Activated T-cell treated with anti-CD3 and anti-CD28 coated beads, Interleukin-2, amount 50 U/mL, for 72 hours (primary cell): Measurements from ENCODE around the gene MAP3K7CL. TPM values are rescaled to one million over a fixed set of nuclear protein-coding genes. Genes with fewer than 3 reads are reported as not detected.
"Not testable (repeated sequence)": the region's sequence is repeated elsewhere in the genome, so short reads cannot be mapped to it uniquely, and the experiment has no call there.

Experiments used
- ATAC-seq, 2 donors: fragments of 150-1000 bp; cut with Tn5 transposase; replicated peaks in 1 of 2; 2 replicates each; pipeline ENCODE4 v1.10.0; 2021; ENCODE audit warnings: moderate library complexity in 2 of 2, mild to moderate bottlenecking in 1 of 2
- DNase-seq, 2 donors: peaks; one replicate each; pipeline ENCODE4 v3.0.0; 2021 to 2022; ENCODE audit warnings: mixed read lengths in 1 of 2
- H3K27ac Mint-ChIP-seq: one replicate; pipeline ENCODE4 v1.8.0; 2022; ENCODE audit warnings: mild to moderate bottlenecking, moderate library complexity, mixed read lengths
- H3K27me3 Mint-ChIP-seq: one replicate; pipeline ENCODE4 v1.8.0; 2022; ENCODE audit warnings: low read depth, mixed read lengths
- H3K36me3 Mint-ChIP-seq, 2 donors: one replicate each; pipeline ENCODE4 v1.8.0; 2022; ENCODE audit warnings: mixed read lengths in 2 of 2, mild to moderate bottlenecking in 1 of 2; ENCODE audit not compliant: insufficient read depth in 2 of 2
- H3K4me1 Mint-ChIP-seq: one replicate; pipeline ENCODE4 v1.8.0; 2022; ENCODE audit warnings: low read depth, mixed read lengths
- H3K4me3 Mint-ChIP-seq, 2 donors: one replicate each; pipeline ENCODE4 v1.8.0; 2022; ENCODE audit warnings: mild to moderate bottlenecking in 2 of 2, mixed read lengths in 2 of 2, moderate library complexity in 2 of 2
- H3K9me3 Mint-ChIP-seq, 2 donors: one replicate each; pipeline ENCODE4 v1.8.0; 2022; ENCODE audit warnings: mixed read lengths in 2 of 2
- total RNA-seq, 2 donors: library from RNA; stranded (reverse); gene quantifications; one replicate each; pipeline ENCODE4 v1.2.3, GENCODE V29; 2022

MAP3K7CL gene
- total RNA-seq, 2 donors from 2014 or later = 9.6 to 10.3 TPM

DNA sequence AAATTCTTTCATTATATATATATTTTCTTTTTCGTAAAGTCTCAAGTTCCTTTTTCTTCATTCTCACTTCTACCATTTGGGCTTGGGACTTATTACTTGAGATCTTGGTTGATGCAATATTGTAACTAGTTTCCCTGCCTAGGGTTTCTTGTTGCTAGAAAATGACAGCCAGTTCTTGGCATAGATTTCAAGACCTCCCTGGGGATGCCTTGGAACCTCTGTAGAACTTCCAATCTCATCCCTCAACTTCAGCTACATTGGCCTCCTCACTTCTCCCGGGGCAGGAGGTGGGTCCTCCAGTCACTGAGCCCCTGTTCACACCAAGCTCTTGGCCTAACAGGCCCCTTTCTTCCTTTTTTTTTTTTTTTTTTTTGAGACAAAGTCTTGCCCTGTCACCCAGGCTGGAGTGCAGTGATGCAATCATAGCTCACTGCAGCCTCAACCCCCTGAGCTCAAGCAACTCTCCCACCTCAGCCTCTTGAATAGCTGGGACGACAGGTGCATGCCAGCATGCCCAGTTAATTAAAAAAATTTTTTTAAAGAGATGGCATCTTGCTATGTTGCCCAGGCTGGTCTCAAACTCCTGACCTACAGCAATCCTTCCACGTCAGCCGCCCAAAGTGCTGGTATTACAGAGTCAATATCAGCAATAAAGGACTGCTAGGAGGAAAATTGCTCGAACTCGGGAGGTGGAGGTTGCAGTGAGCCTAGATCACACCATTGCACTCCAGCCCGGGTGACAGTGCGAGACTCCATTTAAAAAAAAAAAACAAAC is 33.1 kb downstream of the MAP3K7CL start:
- Mint-ChIP-seq H3K9me3 (no peaks in the 10 kb centered on the region), H3K27ac (no peak overlapping the region), H3K4me3 (no peak overlapping the region), H3K36me3 (no peaks in the 10 kb centered on the region), H3K4me1 (no peaks in the 10 kb centered on the region), H3K27me3 (no peaks in the 10 kb centered on the region)
- no peak for DNase-seq
- ATAC-seq = no peak

DNA sequence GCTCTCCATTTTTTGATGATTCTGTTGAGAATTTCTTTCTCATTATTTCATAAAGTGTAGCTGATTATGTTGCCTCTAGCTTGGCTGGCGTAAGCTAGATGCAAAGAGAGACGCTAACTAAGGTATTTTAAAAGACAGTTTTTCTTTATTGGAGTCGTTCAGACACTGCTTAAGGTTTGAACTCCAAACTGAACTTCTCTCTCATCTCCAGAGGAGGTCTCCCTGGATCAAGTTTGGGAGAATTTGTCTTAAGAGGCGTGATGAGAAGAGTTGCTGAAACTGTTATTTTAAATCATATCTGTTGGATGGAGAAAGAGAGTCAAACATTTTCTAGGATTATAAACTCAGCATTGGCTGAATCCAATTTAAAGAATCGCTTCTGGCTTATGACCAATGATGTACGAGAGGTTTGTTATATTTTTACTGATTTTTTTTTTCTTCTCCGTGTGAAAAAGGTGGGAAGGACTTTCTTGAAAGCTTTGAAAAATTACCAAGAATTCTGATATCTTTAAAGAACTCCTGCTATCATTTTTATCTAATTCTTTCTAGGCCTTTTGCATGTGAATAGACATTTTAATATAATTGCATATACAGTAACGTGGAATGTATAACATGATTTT is 34.0 kb downstream of the MAP3K7CL start:
- DNase-seq (no peak), ATAC-seq (peak in 1 of 2 donors; percentile 45)
- Mint-ChIP-seq H3K4me1 (no peaks in the 10 kb centered on the region), H3K27me3 (no peaks in the 10 kb centered on the region), H3K9me3 (no peaks in the 10 kb centered on the region), H3K4me3 (no peak overlapping the region), H3K36me3 (no peaks in the 10 kb centered on the region), H3K27ac (peak overlapping the region; percentile 26)

DNA sequence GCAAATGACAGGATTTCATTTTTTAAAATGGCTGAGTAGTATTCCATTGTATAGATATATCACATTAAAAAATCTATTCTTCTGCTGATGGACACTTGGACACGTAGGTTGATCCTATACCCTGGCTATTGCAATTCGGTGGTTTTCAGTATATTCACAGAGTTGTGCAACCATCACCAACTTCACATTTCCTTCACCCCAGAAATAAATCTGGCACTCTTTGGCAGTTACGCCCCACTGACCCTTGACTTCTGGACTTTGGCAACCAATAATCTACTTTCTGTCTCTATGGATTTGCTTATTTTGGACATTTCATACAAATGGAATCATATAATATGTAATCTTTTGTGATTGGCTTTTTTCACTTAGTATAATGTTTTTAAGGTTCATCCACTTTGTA is 35.9 kb downstream of the MAP3K7CL start:
- Mint-ChIP-seq H3K27ac (no peak overlapping the region), H3K9me3 (no peaks in the 10 kb centered on the region), H3K27me3 (no peaks in the 10 kb centered on the region), H3K4me3 (no peak overlapping the region), H3K4me1 (peaks cover 4% of the 10 kb centered on the region), H3K36me3 (no peaks in the 10 kb centered on the region)
- ATAC-seq (no peak), DNase-seq (no peak)

GRCh38 chr21:29166853-29167252 is 36.4 kb downstream of the MAP3K7CL start:
- Mint-ChIP-seq H3K4me3 (no peak overlapping the region), H3K27me3 (no peaks in the 10 kb centered on the region)
- DNase-seq = no peak

DNA sequence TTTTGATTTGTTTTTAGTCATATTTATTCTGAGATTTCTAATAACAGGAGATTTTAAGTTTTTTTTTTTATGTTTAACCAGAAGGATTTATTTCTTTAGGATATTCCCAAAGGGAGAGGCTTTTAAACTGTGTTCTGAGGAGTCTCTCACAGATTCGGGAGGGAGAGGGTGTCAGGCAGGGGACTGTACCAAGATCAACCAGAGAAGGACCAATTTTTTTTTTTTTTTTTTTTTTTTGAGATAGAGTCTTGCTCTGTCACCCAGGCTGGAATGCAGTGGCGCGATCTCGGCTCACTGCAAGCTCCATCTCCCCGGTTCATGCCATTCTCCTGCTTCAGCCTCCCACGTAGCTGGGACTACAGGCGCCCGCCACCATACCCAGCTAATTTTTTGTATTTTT is 37.0 kb downstream of the MAP3K7CL start:
- H3K36me3 Mint-ChIP-seq, DNase-seq, H3K27ac Mint-ChIP-seq, H3K27me3 Mint-ChIP-seq, H3K4me1 Mint-ChIP-seq, H3K4me3 Mint-ChIP-seq, ATAC-seq, H3K9me3 Mint-ChIP-seq: not testable (repeated sequence)

More at GRCh38 chr21:29166853-29167252, 36.4 kb downstream of the MAP3K7CL start:
- Mint-ChIP-seq H3K9me3 (no peaks in the 10 kb centered on the region), H3K27ac (no peak overlapping the region), H3K36me3 (no peaks in the 10 kb centered on the region), H3K4me1 (peaks cover 4% of the 10 kb centered on the region)
- ATAC-seq = no peak

GRCh38 chr21:29168891-29169315 is 38.5 kb downstream of the MAP3K7CL start:
- DNase-seq (no peak), ATAC-seq (no peak)
- H3K36me3 Mint-ChIP-seq = no peaks in the 10 kb centered on the region
- H3K4me1 Mint-ChIP-seq = peaks cover 4% of the 10 kb centered on the region
- no peaks in the 10 kb centered on the region for H3K9me3 Mint-ChIP-seq
- no peak overlapping the region for H3K4me3 Mint-ChIP-seq
- H3K27me3 Mint-ChIP-seq = no peaks in the 10 kb centered on the region
- H3K27ac Mint-ChIP-seq = no peak overlapping the region

DNA sequence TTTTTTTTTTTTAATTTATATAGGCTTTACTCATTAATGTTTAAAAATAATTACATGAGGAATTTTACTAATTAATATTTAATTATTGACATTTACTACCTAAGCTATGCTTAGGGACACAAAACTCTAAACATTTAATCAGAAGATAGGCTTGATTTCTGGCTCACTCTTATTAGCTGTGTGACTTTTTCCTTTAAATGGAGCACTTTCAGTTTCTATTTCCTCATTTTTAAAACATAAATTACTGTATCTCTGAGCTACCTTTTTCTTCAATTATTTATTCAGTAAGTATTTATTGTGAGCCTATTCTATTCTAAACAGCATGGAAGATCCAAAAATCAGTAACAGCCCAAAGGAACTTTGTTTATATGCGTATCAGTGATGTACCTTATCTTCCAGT is 40.5 kb downstream of the MAP3K7CL start:
- Mint-ChIP-seq H3K27me3 (no peaks in the 10 kb centered on the region), H3K36me3 (no peaks in the 10 kb centered on the region), H3K9me3 (no peaks in the 10 kb centered on the region), H3K4me3 (no peak overlapping the region), H3K4me1 (peaks cover 4% of the 10 kb centered on the region), H3K27ac (no peak overlapping the region)
- ATAC-seq (no peak), DNase-seq (no peak)

GRCh38 chr21:29172282-29172681 is 41.8 kb downstream of the MAP3K7CL start:
- Mint-ChIP-seq H3K36me3 (no peaks in the 10 kb centered on the region), H3K4me3 (no peak overlapping the region), H3K27me3 (no peaks in the 10 kb centered on the region), H3K9me3 (no peaks in the 10 kb centered on the region), H3K4me1 (peaks cover 4% of the 10 kb centered on the region), H3K27ac (no peak overlapping the region)
- DNase-seq (no peak), ATAC-seq (no peak)

DNA sequence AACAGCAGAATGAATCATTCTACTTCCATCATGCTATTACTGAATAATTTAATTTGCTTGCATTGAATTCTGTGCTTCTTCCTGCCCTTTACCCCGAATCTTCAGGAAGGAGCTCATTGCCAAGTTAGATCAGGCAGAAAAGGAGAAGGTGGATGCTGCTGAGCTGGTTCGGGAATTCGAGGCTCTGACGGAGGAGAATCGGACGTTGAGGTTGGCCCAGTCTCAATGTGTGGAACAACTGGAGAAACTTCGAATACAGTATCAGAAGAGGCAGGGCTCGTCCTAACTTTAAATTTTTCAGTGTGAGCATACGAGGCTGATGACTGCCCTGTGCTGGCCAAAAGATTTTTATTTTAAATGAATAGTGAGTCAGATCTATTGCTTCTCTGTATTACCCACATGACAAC is 44.2 kb downstream of the MAP3K7CL start:
- no peaks in the 10 kb centered on the region for H3K27me3 Mint-ChIP-seq
- no peak for ATAC-seq

GRCh38 chr21:29175408-29176134 is 45.1 kb downstream of the MAP3K7CL start:
- Mint-ChIP-seq H3K36me3 (no peaks in the 10 kb centered on the region), H3K27me3 (no peaks in the 10 kb centered on the region), H3K4me3 (no peak overlapping the region), H3K9me3 (no peaks in the 10 kb centered on the region), H3K4me1 (peaks cover 14% of the 10 kb centered on the region), H3K27ac (peak overlapping the region; percentile 44)
- DNase-seq (no peak), ATAC-seq (no peak)

More for the DNA sequence above, 44.2 kb downstream of the MAP3K7CL start:
- no peak overlapping the region for H3K4me3 Mint-ChIP-seq
- no peak overlapping the region for H3K27ac Mint-ChIP-seq
- no peaks in the 10 kb centered on the region for H3K9me3 Mint-ChIP-seq
- peaks cover 13% of the 10 kb centered on the region for H3K4me1 Mint-ChIP-seq
- no peaks in the 10 kb centered on the region for H3K36me3 Mint-ChIP-seq
- DNase-seq = no peak

DNA sequence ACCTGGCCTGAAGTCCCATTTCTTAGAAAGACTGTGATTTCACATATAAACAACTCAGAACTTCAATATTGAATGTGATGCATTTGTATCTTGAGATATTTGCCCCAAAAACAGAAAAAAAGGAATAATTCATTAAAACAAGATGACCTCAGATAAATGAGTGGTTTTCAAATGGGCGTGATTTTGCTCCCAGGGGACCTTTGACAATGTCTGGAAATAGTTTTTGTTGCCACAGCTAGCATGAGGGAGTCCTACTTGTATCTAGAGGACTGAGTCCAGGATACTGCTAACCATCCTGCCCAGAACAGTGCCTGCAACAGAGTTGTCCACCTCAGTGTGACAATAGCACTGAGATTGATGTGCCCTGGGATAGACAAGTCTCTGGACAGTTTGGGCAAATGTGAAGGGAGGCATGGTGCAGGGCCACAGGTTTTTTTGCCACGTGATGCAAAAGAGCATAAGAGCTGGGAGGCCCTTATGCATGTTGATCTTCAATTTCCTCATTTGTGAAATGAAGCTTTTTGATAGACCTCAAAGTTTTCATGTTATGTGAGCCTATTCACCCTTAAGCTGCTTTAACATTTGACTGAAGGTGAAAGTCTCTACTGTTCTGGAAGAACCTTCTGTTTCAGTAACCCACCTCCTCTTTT is 46.2 kb downstream of the MAP3K7CL start:
- H3K4me1 Mint-ChIP-seq = peaks cover 13% of the 10 kb centered on the region
- no peak for DNase-seq
- H3K27ac Mint-ChIP-seq = no peak overlapping the region
- H3K4me3 Mint-ChIP-seq = no peak overlapping the region
- H3K27me3 Mint-ChIP-seq = no peaks in the 10 kb centered on the region
- no peak for ATAC-seq
- H3K9me3 Mint-ChIP-seq = no peaks in the 10 kb centered on the region
- no peaks in the 10 kb centered on the region for H3K36me3 Mint-ChIP-seq

- DNase-seq (no peak), ATAC-seq (no peak)
- Mint-ChIP-seq H3K36me3 (peaks cover 0 to under 1% of the 10 kb centered on the region in 2 donors), H3K4me1 (peaks cover 25% of the 10 kb centered on the region), H3K27ac (no peak overlapping the region), H3K4me3 (no peak overlapping the region), H3K9me3 (peaks cover 0 to under 1% of the 10 kb centered on the region in 2 donors), H3K27me3 (no peaks in the 10 kb centered on the region)
Measured at GRCh38 chr21:29177800-29178199, 47.4 kb downstream of the MAP3K7CL start.

DNA sequence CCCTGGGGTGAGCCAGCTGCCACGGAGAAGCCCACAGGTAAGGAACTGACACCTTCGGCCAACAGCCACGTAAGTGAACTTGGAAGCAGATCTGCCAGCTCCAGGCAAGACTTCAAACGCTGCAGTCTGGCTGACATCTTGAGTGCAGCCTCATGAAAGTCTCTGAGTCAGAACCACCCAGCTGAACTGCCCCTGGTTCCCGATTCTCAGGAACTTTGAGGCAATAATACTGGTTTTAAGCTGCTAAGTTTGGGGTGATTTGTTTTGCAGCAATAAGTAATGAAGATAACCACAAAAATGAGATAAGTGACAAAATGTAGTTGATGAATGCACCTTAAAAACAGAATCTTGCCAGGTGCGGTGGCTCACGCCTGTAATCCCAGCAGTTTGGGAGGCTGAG is 48.5 kb downstream of the MAP3K7CL start:
- Mint-ChIP-seq H3K4me3 (no peak overlapping the region), H3K27ac (no peak overlapping the region), H3K27me3 (no peaks in the 10 kb centered on the region), H3K4me1 (peaks cover 28% of the 10 kb centered on the region), H3K36me3 (peaks cover 0 to 1% of the 10 kb centered on the region in 2 donors), H3K9me3 (peaks cover 0 to 2% of the 10 kb centered on the region in 2 donors)
- ATAC-seq = no peak
- DNase-seq = no peak
